K562 (cell line): ENCODE measurements around the gene C7. TPM values are rescaled to one million over a fixed set of nuclear protein-coding genes. Genes with fewer than 3 reads are reported as not detected.

Source experiments
- CC2D1A ChIP-seq: fragments of 450-650 bp; IDR thresholded peaks from 2 replicates; pipeline ENCODE4 v1.6.1; 2017; ENCODE audit warnings: mild to moderate bottlenecking
- COPS2 ChIP-seq: fragments of 450-650 bp; conservative IDR thresholded peaks from 2 replicates; pipeline ENCODE4 v1.6.1; 2016; ENCODE audit warnings: mild to moderate bottlenecking, moderate library complexity
- CREB3 ChIP-seq: fragments of 450-650 bp; conservative IDR thresholded peaks from 2 replicates; pipeline ENCODE4 v1.6.1; 2016; ENCODE audit warnings: missing genetic modification characterization, low read depth, mild to moderate bottlenecking, missing compliant biosample characterization, moderate library complexity
- DPF2 ChIP-seq: fragments of 450-650 bp; IDR thresholded peaks from 2 replicates; pipeline ENCODE4 v1.6.1; 2016
- FOSL1 ChIP-seq: fragments of 200-800 bp; sonication (Bioruptor generic); conservative IDR thresholded peaks from 2 replicates; pipeline ENCODE4 v1.6.1; 2016; ENCODE audit warnings: missing genetic modification characterization, missing compliant biosample characterization
- MTA3 ChIP-seq: fragments of 450-650 bp; formaldehyde crosslinking; IDR thresholded peaks from 2 replicates; pipeline ENCODE4 v1.6.1; 2017; ENCODE audit warnings: mild to moderate bottlenecking, borderline replicate concordance
- NFRKB ChIP-seq: fragments of 450-650 bp; IDR thresholded peaks from 2 replicates; pipeline ENCODE4 v1.6.1; 2016; ENCODE audit warnings: low read depth
- ZFP30 ChIP-seq: fragments of 250-450 bp; sonication (Bioruptor Pico); IDR thresholded peaks from 2 replicates; pipeline ENCODE4 v1.8.0; 2022; ENCODE audit warnings: moderate library complexity, mild to moderate bottlenecking, inconsistent platforms, borderline replicate concordance
- ZNF133 ChIP-seq: fragments of 250-450 bp; sonication (Bioruptor Pico); IDR thresholded peaks from 2 replicates; pipeline ENCODE4 v1.4.0; 2020; ENCODE audit warnings: mild to moderate bottlenecking
- ZNF174 ChIP-seq: fragments of 250-450 bp; sonication (Bioruptor Pico); IDR thresholded peaks from 2 replicates; pipeline ENCODE4 v1.4.0; 2020; ENCODE audit warnings: mild to moderate bottlenecking
- polyA plus RNA-seq, 8 experiments: library from polyadenylated mRNA; depleted of rRNA in 4 of 8; stranded (reverse) in 5 of 8; unstranded in 3 of 8; fragments of >200 nt; fragmentation: Nextera tagmentation in 2 of 8; fragmentation: Illumina TruSeq in 1 of 8; extraction: Ambion mirVana in 2 of 8; extraction: Trizol in 1 of 8; gene quantifications; 2 replicates each; pipeline versions ENCODE4 v1.2.1 to v1.2.3, GENCODE V29; 2011 to 2014; ENCODE audit warnings: inconsistent platforms in 1 of 8, missing spikeins in 1 of 8
- total RNA-seq, 7 experiments: library from RNA; depleted of rRNA in 6 of 7; stranded (reverse); fragments of >200 nt in 6 of 7; fragmentation: Illumina TruSeq in 2 of 7; extraction: Trizol in 2 of 7; gene quantifications; 2 replicates each; pipeline versions ENCODE4 v1.2.1 to v1.2.3, GENCODE V29; 2011 to 2021; ENCODE audit warnings: low replicate concordance in 1 of 7
- TF ChIP-seq, protein P1 (sequence below), 2 experiments: fragments of 450-650 bp; formaldehyde crosslinking in 1 of 2; IDR thresholded peaks; 2 replicates each; pipeline versions ENCODE4 v1.4.0 to v1.6.1; 2014 to 2020; ENCODE audit warnings: mild to moderate bottlenecking in 2 of 2, borderline replicate concordance in 1 of 2, low read depth in 1 of 2
- TF ChIP-seq, protein P2 (sequence below), 2 experiments: fragments of 250-450 bp in 1 of 2; fragments of 450-650 bp in 1 of 2; sonication (Bioruptor Pico) in 1 of 2; IDR thresholded peaks; 2 replicates each; pipeline versions ENCODE4 v1.6.1 to v1.8.0; 2016 to 2021; ENCODE audit warnings: mild to moderate bottlenecking in 2 of 2, moderate library complexity in 2 of 2, missing compliant biosample characterization in 1 of 2, missing genetic modification characterization in 1 of 2
- TF ChIP-seq, protein P3 (sequence below): fragments of 450-650 bp; IDR thresholded peaks from 2 replicates; pipeline ENCODE4 v1.6.1; 2014; ENCODE audit warnings: low read depth, mild to moderate bottlenecking, moderate library complexity, borderline replicate concordance
- TF ChIP-seq, protein P4 (sequence below): fragments of 250-450 bp; sonication (Bioruptor Pico); IDR thresholded peaks from 2 replicates; pipeline ENCODE4 v1.4.0; 2020; ENCODE audit warnings: borderline replicate concordance

C7 gene
- total and polyA plus RNA-seq, 9 of the 15 experiments (the other 6 are each of a cell fraction or from before 2014, with no cell fraction given): 0.82 TPM; not detected in 8

GRCh38 chr5:40879163-40879942 lies 29.9 kb upstream of the C7 start (continued):
- TF ChIP-seq, protein P1, sequence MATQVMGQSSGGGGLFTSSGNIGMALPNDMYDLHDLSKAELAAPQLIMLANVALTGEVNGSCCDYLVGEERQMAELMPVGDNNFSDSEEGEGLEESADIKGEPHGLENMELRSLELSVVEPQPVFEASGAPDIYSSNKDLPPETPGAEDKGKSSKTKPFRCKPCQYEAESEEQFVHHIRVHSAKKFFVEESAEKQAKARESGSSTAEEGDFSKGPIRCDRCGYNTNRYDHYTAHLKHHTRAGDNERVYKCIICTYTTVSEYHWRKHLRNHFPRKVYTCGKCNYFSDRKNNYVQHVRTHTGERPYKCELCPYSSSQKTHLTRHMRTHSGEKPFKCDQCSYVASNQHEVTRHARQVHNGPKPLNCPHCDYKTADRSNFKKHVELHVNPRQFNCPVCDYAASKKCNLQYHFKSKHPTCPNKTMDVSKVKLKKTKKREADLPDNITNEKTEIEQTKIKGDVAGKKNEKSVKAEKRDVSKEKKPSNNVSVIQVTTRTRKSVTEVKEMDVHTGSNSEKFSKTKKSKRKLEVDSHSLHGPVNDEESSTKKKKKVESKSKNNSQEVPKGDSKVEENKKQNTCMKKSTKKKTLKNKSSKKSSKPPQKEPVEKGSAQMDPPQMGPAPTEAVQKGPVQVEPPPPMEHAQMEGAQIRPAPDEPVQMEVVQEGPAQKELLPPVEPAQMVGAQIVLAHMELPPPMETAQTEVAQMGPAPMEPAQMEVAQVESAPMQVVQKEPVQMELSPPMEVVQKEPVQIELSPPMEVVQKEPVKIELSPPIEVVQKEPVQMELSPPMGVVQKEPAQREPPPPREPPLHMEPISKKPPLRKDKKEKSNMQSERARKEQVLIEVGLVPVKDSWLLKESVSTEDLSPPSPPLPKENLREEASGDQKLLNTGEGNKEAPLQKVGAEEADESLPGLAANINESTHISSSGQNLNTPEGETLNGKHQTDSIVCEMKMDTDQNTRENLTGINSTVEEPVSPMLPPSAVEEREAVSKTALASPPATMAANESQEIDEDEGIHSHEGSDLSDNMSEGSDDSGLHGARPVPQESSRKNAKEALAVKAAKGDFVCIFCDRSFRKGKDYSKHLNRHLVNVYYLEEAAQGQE (IDR thresholded peaks at IDR 0.05; ENCODE audit: borderline replicate concordance): peak; percentile 82
- TF ChIP-seq, protein P1 (CRISPR knock-in tag; IDR thresholded peaks at IDR 0.05; ENCODE audit: low read depth): no peak
- TF ChIP-seq, protein P2, sequence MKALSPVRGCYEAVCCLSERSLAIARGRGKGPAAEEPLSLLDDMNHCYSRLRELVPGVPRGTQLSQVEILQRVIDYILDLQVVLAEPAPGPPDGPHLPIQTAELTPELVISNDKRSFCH (CRISPR knock-in tag; IDR thresholded peaks at IDR 0.05): no peak
- TF ChIP-seq, protein P2 (tag; IDR thresholded peaks at IDR 0.05): no peak
- no peak for TF ChIP-seq CREB3 (tag)
- TF ChIP-seq, protein P3, sequence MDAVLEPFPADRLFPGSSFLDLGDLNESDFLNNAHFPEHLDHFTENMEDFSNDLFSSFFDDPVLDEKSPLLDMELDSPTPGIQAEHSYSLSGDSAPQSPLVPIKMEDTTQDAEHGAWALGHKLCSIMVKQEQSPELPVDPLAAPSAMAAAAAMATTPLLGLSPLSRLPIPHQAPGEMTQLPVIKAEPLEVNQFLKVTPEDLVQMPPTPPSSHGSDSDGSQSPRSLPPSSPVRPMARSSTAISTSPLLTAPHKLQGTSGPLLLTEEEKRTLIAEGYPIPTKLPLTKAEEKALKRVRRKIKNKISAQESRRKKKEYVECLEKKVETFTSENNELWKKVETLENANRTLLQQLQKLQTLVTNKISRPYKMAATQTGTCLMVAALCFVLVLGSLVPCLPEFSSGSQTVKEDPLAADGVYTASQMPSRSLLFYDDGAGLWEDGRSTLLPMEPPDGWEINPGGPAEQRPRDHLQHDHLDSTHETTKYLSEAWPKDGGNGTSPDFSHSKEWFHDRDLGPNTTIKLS: no peak
- no peak for TF ChIP-seq DPF2
- no peak for TF ChIP-seq NFRKB
- 0 out of 2 replicates have a peak, but pooled peaks have one; percentile 17 for TF ChIP-seq CC2D1A
- no peak for TF ChIP-seq FOSL1 (tag)
- TF ChIP-seq COPS2: no peak
- TF ChIP-seq ZNF133 (CRISPR knock-in tag): no peak
- no peak for TF ChIP-seq ZNF174 (CRISPR knock-in tag)
- TF ChIP-seq, protein P4, sequence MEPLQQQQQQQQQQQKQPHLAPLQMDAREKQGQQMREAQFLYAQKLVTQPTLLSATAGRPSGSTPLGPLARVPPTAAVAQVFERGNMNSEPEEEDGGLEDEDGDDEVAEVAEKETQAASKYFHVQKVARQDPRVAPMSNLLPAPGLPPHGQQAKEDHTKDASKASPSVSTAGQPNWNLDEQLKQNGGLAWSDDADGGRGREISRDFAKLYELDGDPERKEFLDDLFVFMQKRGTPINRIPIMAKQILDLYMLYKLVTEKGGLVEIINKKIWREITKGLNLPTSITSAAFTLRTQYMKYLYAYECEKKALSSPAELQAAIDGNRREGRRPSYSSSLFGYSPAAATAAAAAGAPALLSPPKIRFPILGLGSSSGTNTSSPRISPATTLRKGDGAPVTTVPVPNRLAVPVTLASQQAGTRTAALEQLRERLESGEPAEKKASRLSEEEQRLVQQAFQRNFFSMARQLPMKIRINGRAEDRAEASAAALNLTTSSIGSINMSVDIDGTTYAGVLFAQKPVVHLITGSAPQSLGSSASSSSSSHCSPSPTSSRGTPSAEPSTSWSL (CRISPR knock-in tag): no peak
- TF ChIP-seq ZFP30 (CRISPR knock-in tag): no peak
- no peak for TF ChIP-seq MTA3
